ENCODE measurements around the gene COQ8B.

DNA sequence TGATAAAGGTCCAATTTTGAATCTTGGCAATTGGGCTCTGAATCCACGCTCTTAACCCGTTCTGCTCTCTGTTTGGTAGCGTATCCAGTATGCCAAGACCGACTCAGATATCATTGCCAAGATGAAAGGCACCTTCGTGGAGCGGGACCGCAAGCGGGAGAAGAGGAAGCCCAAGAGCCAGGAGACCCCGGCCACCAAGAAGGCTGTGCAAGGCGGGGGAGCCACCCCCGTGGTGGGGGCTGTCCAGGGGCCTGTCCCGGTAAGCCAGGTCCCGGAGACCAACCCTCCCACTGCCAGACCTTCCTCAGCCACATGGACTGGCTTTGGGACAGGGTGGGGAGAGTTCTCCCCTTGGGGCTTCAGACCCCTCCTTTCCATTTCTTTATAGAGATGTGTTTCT is 42.7 kb upstream of the COQ8B start:
- TF ChIP-seq, protein P1, sequence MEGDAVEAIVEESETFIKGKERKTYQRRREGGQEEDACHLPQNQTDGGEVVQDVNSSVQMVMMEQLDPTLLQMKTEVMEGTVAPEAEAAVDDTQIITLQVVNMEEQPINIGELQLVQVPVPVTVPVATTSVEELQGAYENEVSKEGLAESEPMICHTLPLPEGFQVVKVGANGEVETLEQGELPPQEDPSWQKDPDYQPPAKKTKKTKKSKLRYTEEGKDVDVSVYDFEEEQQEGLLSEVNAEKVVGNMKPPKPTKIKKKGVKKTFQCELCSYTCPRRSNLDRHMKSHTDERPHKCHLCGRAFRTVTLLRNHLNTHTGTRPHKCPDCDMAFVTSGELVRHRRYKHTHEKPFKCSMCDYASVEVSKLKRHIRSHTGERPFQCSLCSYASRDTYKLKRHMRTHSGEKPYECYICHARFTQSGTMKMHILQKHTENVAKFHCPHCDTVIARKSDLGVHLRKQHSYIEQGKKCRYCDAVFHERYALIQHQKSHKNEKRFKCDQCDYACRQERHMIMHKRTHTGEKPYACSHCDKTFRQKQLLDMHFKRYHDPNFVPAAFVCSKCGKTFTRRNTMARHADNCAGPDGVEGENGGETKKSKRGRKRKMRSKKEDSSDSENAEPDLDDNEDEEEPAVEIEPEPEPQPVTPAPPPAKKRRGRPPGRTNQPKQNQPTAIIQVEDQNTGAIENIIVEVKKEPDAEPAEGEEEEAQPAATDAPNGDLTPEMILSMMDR (IDR thresholded peaks at IDR 0.05): no peak
- TF ChIP-seq EZH2 (IDR thresholded peaks at IDR 0.05) (no peak), EZH2phosphoT487 (IDR thresholded peaks at IDR 0.05) (no peak)

Measured in neural progenitor cell (in vitro differentiated cells).